Neural cell (in vitro differentiated cells): ENCODE measurements around the gene CDC42EP2. TPM values are rescaled to one million over a fixed set of nuclear protein-coding genes. Genes with fewer than 3 reads are reported as not detected.

Experiments used
- H2AFZ ChIP-seq: fragments of 200-600, 300-800 bp; sonication (generic), shearing (Covaris generic); 2 replicates; pipeline ENCODE4 v1.6.0; 2014; ENCODE audit warnings: low read depth, mild to moderate bottlenecking, antibody characterized with exemption, low read length, moderate library complexity
- H3F3A ChIP-seq: fragments of 200-600 bp; shearing (Covaris generic); 2 replicates; pipeline ENCODE4 v1.6.1; 2016; ENCODE audit warnings: mild to moderate bottlenecking, moderate library complexity, mixed read lengths, antibody characterized with exemption, low read length; ENCODE audit not compliant: insufficient read depth, poor library complexity, severe bottlenecking
- H3K27ac ChIP-seq: fragments of 200-600, 300-800 bp; sonication (generic), shearing (Covaris generic); 2 replicates; pipeline ENCODE4 v1.5.1; 2014; ENCODE audit warnings: mild to moderate bottlenecking, low read length, moderate library complexity
- H3K27me3 ChIP-seq: fragments of 300-800, 200-600 bp; sonication (generic), shearing (Covaris generic); 2 replicates; pipeline ENCODE4 v1.6.0; 2014; ENCODE audit warnings: mild to moderate bottlenecking, low read depth, low read length, moderate library complexity; ENCODE audit not compliant: insufficient read depth
- H3K36me3 ChIP-seq: fragments of 300-800, 200-600 bp; sonication (generic), shearing (Covaris generic); 2 replicates; pipeline ENCODE4 v1.5.1; 2014; ENCODE audit warnings: mild to moderate bottlenecking, antibody characterized with exemption, low read length, moderate library complexity; ENCODE audit not compliant: insufficient read depth
- H3K4me2 ChIP-seq: fragments of 300-800, 200-600 bp; sonication (generic), shearing (Covaris generic); 2 replicates; pipeline ENCODE4 v1.6.0; 2014; ENCODE audit warnings: mild to moderate bottlenecking, low read length
- H3K4me3 ChIP-seq: fragments of 300-800, 200-600 bp; sonication (generic), shearing (Covaris generic); 2 replicates; pipeline ENCODE4 v1.5.1; 2014; ENCODE audit warnings: mild to moderate bottlenecking, low read length, moderate library complexity
- H3K79me2 ChIP-seq: fragments of 200-600 bp; shearing (Covaris generic); replicated peaks from 2 replicates; pipeline ENCODE4 v1.6.0; 2014; ENCODE audit warnings: mild to moderate bottlenecking, low read length, moderate library complexity; ENCODE audit not compliant: insufficient read depth
- H3K9ac ChIP-seq: fragments of 300-800, 200-600 bp; sonication (generic), shearing (Covaris generic); 2 replicates; pipeline ENCODE4 v1.6.1; 2016; ENCODE audit warnings: mild to moderate bottlenecking, low read length, mixed read lengths
- H3K9me2 ChIP-seq: fragments of 200-600 bp; shearing (Covaris generic); 2 replicates; pipeline ENCODE4 v1.6.1; 2016; ENCODE audit warnings: mild to moderate bottlenecking, low read length, mixed read lengths; ENCODE audit not compliant: insufficient read depth
- H3K9me3 ChIP-seq: fragments of 200-600, 300-800 bp; sonication (generic), shearing (Covaris generic); 2 replicates; pipeline ENCODE4 v1.6.1; 2016; ENCODE audit warnings: mild to moderate bottlenecking, mixed run types, low read length, moderate library complexity, mixed read lengths
- H4K20me1 ChIP-seq: fragments of 200-600 bp; shearing (Covaris generic); 2 replicates; pipeline ENCODE4 v1.6.1; 2016; ENCODE audit warnings: mild to moderate bottlenecking, mixed run types; ENCODE audit not compliant: insufficient read depth
- CTCF ChIP-seq: fragments of 450-650 bp; IDR thresholded peaks from 2 replicates; pipeline ENCODE4 v1.5.1; 2014; ENCODE audit warnings: antibody characterized with exemption, mild to moderate bottlenecking, moderate library complexity; ENCODE audit not compliant: poor library complexity, severe bottlenecking
- EP300 ChIP-seq: fragments of 450-650 bp; conservative IDR thresholded peaks from 2 replicates; pipeline ENCODE4 v1.6.1; 2014; ENCODE audit warnings: antibody characterized with exemption, mild to moderate bottlenecking, moderate library complexity; ENCODE audit not compliant: poor library complexity, severe bottlenecking
- EZH2 ChIP-seq: fragments of 200-600, 300-800 bp; shearing (Covaris generic), sonication (generic); IDR thresholded peaks from 2 replicates; pipeline ENCODE4 v1.6.1; 2014; ENCODE audit warnings: antibody characterized with exemption, low read length, borderline replicate concordance, mild to moderate bottlenecking; ENCODE audit not compliant: insufficient read depth, poor library complexity, severe bottlenecking
- MXI1 ChIP-seq: fragments of 450-650 bp; conservative IDR thresholded peaks from 2 replicates; pipeline ENCODE4 v1.6.1; 2014; ENCODE audit warnings: antibody characterized with exemption, mild to moderate bottlenecking; ENCODE audit not compliant: poor library complexity, severe bottlenecking
- POLR2AphosphoS5 ChIP-seq: IDR thresholded peaks from 2 replicates; pipeline ENCODE4 v1.6.1; 2012
- RAD21 ChIP-seq: fragments of 450-650 bp; conservative IDR thresholded peaks from 2 replicates; pipeline ENCODE4 v1.6.1; 2014; ENCODE audit warnings: antibody characterized with exemption, mild to moderate bottlenecking, moderate library complexity
- SMC3 ChIP-seq: fragments of 450-650 bp; conservative IDR thresholded peaks from 2 replicates; pipeline ENCODE4 v1.6.1; 2014; ENCODE audit warnings: antibody characterized with exemption, mild to moderate bottlenecking, moderate library complexity; ENCODE audit not compliant: poor library complexity
- TAF1 ChIP-seq: IDR thresholded peaks from 2 replicates; pipeline ENCODE4 v1.6.1; 2012; ENCODE audit warnings: low read depth
- polyA plus RNA-seq: library from polyadenylated mRNA; depleted of rRNA; stranded (reverse); fragments of >200 nt; gene quantifications from 2 replicates; pipeline ENCODE4 v1.2.3, GENCODE V29; 2014
- TF ChIP-seq, protein P1 (sequence below): IDR thresholded peaks from 2 replicates; pipeline ENCODE4 v1.6.1; 2012; ENCODE audit warnings: borderline replicate concordance

The CDC42EP2 gene
- polyA plus RNA-seq, 1 donor from 2014 or later: 1.3 TPM

DNA sequence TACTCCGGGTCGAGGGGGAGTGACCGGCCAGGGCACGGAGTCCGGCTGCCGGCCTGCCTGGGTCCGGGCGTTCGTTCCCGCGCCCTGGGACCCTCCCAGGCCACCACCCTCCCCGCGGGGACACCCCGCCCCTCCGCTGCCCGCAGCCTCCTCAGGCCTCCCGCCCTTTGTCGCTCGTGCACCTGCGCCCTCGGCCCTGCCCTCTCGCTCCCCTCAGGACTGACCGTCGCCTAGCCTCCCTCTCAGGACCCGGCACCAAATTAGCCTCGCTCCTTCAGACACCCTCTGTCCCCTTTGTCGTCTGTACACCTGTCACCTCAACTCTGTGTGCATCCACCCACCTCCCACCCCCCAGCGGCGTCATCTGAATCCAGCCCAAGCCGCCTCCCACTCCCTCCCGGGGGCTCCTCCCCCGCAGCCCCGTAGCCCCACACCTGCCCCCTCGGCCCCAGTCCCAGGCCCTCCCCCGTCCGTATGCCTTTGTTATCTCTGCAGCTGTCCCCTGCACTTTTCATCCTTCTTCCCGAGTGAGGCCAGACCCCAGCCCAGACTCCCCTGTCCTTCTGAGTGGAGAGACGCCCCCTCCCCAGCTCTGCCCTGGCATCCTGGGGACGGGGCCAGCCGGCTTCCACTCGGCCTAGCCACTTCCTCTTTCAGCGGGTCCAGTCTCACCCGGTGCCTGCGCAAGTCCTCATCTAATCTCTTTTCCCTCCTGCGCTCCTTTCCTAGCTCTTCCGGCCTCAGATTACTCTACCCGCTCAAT, 40.5 kb downstream of the CDC42EP2 start:
- H3K9me2 ChIP-seq: no peaks in the 10 kb centered on the region
- peak overlapping the region; percentile 77 for H3K4me2 ChIP-seq
- peaks cover 34% of the 10 kb centered on the region for H3K79me2 ChIP-seq
- peaks cover 6% of the 10 kb centered on the region for H3F3A ChIP-seq
- peaks cover 6% of the 10 kb centered on the region for H3K36me3 ChIP-seq
- peak overlapping the region; percentile 42 for H2AFZ ChIP-seq
- H3K9ac ChIP-seq: peak overlapping the region; percentile 97
- no peaks in the 10 kb centered on the region for H4K20me1 ChIP-seq
- H3K27me3 ChIP-seq: no peaks in the 10 kb centered on the region
- TF ChIP-seq, protein P1, sequence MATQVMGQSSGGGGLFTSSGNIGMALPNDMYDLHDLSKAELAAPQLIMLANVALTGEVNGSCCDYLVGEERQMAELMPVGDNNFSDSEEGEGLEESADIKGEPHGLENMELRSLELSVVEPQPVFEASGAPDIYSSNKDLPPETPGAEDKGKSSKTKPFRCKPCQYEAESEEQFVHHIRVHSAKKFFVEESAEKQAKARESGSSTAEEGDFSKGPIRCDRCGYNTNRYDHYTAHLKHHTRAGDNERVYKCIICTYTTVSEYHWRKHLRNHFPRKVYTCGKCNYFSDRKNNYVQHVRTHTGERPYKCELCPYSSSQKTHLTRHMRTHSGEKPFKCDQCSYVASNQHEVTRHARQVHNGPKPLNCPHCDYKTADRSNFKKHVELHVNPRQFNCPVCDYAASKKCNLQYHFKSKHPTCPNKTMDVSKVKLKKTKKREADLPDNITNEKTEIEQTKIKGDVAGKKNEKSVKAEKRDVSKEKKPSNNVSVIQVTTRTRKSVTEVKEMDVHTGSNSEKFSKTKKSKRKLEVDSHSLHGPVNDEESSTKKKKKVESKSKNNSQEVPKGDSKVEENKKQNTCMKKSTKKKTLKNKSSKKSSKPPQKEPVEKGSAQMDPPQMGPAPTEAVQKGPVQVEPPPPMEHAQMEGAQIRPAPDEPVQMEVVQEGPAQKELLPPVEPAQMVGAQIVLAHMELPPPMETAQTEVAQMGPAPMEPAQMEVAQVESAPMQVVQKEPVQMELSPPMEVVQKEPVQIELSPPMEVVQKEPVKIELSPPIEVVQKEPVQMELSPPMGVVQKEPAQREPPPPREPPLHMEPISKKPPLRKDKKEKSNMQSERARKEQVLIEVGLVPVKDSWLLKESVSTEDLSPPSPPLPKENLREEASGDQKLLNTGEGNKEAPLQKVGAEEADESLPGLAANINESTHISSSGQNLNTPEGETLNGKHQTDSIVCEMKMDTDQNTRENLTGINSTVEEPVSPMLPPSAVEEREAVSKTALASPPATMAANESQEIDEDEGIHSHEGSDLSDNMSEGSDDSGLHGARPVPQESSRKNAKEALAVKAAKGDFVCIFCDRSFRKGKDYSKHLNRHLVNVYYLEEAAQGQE: peak; percentile 12
- TF ChIP-seq TAF1: no peak
- peak; percentile 83 for TF ChIP-seq POLR2AphosphoS5
- TF ChIP-seq MXI1: peak; percentile 19
- H3K4me3 ChIP-seq: peak overlapping the region; percentile 84
- H3K9me3 ChIP-seq: no peaks in the 10 kb centered on the region
- H3K27ac ChIP-seq: peak overlapping the region; percentile 77

DNA sequence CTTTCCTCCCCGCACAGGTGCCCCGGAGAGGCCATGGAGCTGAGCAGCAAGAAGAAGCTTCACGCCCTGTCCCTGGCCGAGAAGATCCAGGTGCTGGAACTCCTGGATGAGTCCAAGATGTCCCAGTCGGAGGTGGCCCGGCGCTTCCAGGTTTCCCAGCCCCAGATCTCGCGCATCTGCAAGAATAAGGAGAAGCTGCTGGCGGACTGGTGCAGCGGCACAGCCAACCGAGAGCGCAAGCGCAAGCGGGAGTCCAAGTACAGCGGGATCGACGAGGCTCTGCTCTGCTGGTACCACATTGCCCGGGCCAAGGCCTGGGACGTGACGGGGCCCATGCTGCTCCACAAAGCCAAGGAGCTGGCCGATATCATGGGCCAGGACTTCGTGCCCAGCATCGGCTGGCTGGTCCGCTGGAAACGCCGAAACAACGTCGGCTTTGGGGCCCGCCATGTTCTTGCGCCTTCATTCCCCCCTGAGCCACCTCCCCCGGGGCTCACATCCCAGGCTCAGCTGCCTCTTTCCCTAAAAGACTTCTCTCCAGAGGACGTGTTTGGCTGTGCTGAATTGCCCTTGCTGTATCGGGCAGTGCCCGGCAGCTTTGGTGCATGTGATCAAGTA, 41.2 kb downstream of the CDC42EP2 start:
- Histone ChIP-seq H3K4me3 (peak overlapping the region; percentile 84), H3K27ac (peak overlapping the region; percentile 77), H3K27me3 (no peaks in the 10 kb centered on the region), H3K9me3 (no peaks in the 10 kb centered on the region), H3K4me2 (peak overlapping the region; percentile 77), H2AFZ (peak overlapping the region; percentile 42), H3F3A (peaks cover 6% of the 10 kb centered on the region), H4K20me1 (no peaks in the 10 kb centered on the region), H3K79me2 (peaks cover 34% of the 10 kb centered on the region), H3K9ac (peak overlapping the region; percentile 97), H3K9me2 (no peaks in the 10 kb centered on the region), H3K36me3 (peaks cover 6% of the 10 kb centered on the region)
- TF ChIP-seq POLR2AphosphoS5: no peak
- no peak for TF ChIP-seq EP300
- no peak for TF ChIP-seq SMC3
- TF ChIP-seq, protein P1: no peak
- no peak for TF ChIP-seq TAF1
- no peak for TF ChIP-seq CTCF
- TF ChIP-seq MXI1: no peak
- no peak for TF ChIP-seq RAD21
- TF ChIP-seq EZH2: no peak
